Right renal cortex interstitium (tissue), 3 donors: ENCODE results near the gene N4BP2L2. TPM values are rescaled to one million over a fixed set of nuclear protein-coding genes. Genes with fewer than 3 reads are reported as not detected.

Experiments used
- DNase-seq, 3 donors: peaks; one replicate each; pipeline ENCODE4 v3.0.0-alpha.2; 2013; ENCODE audit warnings: low read depth in 3 of 3, low spot score in 2 of 3
- polyA plus RNA-seq, 3 donors: library from polyadenylated mRNA; unstranded; fragments of 120-200 nt; gene quantifications; one replicate each; pipeline ENCODE4 v1.2.1, GENCODE V29; 2013; ENCODE audit not compliant: insufficient read length in 3 of 3

Gene N4BP2L2
- polyA plus RNA-seq, 3 donors, result 149 to 164 (median 164) TPM

DNA sequence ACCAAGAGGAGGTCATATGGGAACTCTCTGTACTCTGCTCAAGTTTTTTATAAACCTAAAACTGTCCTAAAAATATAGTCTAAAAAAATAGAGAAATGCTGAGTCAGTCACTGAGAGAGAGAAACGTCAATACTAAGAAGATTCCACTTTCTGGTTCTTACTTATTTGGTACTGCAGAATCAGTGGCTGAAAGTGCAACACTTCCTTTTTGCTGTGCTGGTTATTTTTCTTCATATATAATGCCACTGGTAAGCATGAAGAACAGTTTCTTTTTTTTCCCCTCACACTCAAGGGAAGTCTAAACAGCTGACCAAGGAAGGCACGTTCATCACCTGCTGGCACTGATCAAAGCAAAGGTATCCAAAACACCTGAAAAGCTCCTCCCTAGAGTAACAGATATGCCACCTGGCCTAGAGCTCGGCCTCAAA, 66.4 kb downstream of the N4BP2L2 start:
- DNase-seq, result no peak

DNA sequence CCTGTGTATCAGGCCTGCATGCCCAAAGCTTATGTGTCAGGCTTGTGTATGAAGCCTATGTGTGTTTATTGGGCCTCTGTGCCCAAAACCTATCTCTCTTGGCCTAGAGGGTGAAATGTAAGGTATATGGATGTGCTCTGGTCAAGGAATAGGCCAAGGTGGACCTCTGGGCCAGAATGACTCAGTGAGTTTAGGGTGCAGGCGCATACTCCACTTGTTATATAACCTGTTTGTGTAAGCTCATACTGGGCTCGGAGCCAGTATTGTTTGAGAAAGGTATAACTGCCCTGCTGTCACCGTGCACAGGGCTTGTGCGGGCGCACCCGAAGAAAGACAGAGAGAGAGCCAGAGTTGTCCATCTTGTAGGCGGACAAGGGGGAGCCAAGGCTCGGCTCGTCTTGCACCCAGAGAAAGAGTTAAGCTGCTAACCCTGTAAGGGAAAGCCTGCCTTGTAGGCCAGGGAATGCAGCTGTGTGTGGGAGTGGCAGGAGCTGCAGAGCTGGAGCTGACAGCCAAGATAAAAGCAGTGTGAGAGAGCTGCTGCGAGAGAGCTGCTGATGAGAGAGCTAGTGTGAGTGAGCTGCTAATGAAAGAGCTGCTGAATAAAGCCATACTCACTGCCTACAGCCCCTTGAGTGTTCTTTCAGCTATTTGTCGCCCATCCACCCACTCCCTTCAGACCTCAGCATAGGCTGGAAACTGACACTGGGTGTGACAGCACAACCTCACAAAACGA, 67.2 kb downstream of the N4BP2L2 start:
- DNase-seq, result peak in 1 of 3 donors; percentile 13

DNA sequence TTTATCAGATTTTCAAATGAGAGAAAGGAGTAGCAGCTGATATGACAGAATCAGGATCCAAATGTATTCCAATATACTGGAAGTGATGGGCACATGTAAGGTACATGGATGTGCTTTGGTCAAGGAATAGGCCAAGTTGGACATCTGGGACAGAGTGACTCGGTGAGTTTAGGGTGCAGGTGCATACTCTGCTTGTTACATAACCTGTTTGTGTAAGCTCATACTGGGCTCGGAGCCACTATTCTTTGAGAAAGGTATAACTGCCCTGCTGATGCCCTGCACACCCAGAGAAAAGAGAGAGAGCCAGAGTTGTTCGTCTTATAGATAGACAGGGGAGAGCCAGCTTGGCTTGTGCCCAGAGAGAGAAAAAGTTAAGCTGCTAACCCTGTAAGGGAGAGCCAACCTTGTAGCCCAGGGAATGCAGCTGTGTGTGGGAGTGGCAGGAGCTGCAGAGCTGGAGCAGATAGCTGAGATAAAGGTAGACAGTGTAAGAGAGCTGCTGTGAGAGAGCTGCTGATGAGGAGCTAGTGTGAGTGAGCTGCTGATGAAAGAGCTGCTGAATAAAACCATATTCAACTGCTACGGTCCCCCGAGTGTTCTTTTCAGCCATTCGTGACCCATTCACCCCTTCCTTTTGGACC, 70.0 kb downstream of the N4BP2L2 start:
- DNase-seq, result no peak

DNA sequence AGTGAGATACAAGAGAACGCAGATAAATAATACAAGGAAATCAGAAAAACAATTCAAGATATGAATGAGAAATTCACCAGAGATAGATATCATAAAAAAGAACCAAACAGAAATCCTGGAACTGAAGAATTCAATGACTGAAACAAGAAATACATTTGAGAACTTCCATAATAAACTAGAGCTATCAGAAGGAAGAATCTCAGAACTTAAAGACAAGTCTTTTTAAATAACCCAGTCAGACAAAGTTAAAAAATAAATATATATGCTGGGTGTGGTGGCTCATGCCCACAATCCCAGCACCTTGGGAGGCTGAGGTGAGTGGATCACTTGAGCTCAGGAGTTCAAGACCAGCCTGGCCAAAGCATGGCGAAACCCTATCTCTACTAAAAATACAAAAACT, 82.0 kb downstream of the N4BP2L2 start:
- no peak for DNase-seq

DNA sequence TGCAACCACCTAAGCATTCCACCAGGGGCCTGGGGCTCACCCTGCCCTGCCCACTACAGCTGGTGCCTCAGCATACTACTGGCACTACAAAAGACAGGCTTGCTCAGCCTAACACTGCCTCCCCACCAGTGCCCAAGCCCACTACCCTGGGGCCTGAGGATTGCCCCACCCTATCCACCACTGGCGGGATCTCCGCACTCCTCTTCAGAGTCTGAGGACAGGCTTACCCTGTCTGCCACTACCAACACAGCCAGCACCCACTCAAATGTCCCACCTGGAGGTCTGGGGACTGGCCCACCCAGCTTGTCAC, 83.0 kb downstream of the N4BP2L2 start:
- DNase-seq, result no peak

DNA sequence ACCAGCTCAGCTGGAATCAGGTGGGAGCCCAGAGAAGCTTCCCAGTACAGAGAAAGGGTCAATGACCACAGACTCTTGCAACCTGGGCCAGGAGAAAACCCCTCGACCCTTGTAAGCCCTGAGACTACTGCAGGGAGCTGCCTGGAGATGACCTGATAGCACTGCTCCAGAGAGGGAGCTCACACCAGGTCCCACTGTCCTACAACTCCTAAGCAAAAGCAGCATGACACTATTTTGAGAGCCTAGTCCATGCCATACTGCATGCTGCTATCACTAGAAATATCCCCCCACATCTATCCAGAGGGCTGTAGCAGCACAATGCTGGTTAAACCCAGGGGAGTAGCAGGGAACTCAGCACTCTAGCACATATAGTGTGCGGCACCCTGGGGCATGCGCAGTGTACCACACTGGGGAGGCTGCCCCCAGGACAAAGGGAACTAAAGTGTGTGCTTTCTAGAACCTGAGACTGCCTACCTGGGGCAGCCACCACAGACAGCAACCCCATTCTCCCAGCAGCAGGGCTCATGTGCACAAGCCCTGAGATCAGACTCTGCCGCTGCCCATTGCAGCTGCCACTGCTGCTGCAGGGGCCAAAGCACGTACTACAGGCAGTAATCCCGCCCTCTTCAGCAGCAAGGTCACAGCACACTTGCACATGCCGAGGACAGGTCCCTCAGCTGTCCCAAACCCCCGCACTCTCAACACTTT, 83.6 kb downstream of the N4BP2L2 start:
- DNase-seq, result no peak

DNA sequence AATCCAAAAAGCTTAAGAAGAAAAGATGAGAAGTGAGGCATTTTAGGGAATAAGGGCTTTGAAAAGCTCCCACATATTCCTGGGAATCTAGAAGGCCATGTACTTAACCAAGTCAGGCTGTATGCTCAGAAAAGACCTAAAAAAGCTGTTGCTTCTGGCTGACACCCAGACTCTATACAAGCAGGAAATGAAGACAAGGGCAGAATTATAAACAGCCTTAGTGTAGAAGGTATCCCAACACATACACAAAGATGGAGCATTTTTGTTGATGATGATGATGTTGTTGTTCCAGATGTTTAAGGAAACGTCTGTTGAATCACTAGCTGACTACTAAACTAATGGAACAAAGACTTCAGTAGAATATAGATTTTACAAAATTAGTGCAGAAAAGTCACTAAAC, 84.6 kb downstream of the N4BP2L2 start:
- DNase-seq, result no peak

DNA sequence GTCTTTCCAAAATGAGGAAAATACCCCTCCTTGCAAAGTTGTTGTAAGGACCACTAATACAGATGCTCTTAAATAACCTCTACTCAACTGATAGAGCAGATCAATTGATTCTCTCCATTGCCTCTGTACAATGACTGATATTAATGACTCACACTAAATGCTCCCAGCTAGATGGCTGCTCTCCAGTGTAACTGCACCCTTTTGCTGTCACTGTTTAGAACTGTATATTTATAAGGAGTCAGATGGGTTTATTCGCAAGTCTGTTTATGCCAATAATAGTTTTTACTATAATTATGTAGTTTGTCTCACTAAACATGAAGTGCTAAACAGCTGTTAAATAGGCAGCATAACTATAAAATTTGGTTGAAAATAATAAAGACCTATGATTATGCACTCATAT, 89.6 kb downstream of the N4BP2L2 start:
- DNase-seq, result no peak

DNA sequence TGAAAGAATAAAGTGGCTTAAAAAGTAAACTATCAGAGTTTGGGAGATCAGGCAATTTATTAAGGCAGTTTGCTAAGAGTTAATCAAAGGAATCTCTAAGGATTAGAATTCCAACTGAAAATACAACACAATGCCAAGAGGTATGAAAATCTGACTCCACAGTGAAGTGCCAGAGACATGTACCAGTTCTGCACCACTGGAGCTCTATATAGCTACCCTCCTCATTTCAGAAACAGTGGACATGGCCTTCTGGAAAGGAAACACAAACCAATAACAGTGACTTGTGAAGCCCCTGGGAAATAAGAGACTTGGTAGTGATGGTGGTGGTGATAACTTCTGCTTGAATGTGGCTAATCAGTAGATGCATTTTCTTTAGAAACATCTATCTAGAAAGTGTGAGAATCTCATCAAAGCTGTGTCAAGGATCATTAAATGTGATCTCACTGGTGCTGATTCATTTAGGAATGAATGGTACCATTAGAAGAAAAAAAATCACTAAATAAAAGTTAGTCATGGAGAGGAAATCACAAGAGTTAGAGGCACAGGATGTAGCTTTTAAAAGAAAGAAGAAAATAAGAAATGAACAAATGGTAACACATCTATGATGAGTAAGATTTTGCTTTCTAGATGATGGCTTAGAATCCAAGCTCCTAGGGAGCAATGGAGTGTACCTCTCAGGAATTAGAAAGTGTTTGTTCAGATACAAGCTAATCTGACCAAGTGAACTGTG, 90.5 kb downstream of the N4BP2L2 start:
- DNase-seq, result no peak

DNA sequence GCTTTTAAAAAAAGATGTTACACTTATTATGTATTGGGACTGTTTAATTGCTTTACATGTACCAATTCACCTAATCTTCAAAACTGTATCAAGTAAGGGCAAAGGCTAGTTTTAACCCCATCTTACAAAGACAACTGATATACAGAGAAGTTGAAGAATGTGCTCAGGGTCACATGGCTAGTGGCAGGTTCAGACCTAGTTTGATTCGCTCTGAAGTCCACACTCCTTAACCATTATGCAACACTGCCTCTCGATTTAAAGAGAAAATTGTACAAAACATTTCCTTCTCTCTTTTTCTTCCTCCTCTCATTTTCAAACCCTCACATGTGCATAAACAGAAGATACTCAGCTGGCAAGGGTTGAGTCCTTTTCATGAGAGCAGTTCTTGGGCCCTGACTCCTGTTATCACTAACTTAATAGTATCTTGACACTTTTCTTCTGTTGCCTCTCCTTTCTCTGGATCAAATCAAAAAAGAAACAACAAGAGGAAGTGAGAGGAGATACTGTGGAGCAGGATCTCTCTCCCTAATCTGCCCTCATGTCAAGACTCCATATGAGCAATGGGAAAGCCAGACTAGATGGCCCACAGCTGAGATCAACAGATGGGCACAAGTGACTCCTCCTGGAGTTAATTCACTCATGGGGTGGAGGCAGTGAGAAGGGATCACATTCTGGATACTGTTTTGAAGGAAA, 91.7 kb downstream of the N4BP2L2 start:
- no peak for DNase-seq

DNA sequence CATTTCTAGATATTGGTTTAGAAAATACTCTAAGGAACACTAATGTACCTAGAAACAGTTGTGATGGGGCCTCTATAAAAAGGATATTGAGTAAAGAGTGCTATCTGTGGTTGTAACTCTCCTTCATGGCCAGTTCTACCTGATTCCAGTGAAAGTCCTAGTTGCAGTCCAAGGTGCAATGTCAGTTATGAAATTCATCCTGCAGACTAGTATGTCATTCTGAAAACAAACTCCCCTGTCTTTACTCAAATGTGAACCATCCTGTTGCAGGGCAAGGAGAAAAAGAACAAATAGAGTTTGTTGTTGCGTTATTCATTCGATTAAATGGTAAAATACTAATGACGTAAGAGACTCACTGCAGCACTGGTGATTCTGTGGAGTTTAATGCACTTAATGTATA, 92.4 kb downstream of the N4BP2L2 start:
- no peak for DNase-seq

DNA sequence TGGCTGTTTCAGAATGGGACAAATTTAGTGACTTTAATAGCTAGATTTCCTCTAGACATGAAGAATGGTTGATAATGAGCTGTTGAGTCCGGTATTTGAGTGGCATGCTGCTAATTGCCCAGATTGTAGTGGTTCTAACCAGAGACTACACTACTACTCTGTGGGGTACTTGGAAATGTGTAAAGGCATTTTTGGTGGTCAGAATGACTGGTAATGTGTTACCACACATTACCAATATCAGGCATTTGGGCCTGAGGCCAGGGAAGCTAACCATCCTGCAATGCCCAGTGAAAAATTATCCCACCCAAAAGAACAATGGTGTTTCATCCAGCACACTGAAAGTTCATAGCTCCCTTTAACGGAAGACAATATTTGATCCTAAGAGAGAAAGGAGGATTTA, 93.1 kb downstream of the N4BP2L2 start:
- DNase-seq, result no peak

DNA sequence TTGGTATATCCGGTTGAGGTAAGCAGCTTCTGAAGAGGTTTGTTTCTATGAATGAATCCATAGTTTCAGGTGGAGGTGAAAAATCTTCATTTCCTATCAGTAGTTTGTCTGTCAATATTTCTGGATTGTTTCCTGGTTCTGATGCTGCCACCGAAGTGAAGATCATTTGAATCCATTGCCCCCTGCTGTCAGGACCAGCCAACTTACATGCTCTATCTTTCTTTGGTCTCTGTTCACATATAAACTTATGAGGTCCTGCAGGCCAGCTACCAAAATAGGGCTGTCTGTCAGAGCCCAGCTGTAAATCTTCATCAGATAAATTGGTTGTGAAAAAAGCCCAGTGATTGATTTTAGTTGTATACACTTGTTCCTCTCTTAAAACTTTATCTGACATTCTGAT, 95.5 kb downstream of the N4BP2L2 start:
- no peak for DNase-seq

DNA sequence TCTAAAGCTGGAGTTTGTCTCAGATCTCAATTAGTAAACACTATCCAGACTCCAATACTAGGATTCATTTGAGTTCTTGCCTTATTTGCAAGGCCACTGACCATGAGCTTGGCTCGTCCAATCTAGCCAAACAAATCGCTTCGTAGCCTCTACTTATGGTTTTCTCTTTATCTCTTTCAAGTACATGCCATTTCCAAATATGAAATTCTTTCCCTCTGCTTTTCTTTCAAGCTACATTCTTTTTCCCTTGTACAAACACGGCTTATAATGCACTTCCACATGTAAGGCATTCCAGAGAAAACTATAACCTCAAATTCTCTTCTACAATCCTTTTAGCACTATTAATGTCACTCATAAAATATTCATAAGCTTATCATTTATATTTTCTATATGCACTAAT, 99.7 kb downstream of the N4BP2L2 start:
- DNase-seq, result no peak

DNA sequence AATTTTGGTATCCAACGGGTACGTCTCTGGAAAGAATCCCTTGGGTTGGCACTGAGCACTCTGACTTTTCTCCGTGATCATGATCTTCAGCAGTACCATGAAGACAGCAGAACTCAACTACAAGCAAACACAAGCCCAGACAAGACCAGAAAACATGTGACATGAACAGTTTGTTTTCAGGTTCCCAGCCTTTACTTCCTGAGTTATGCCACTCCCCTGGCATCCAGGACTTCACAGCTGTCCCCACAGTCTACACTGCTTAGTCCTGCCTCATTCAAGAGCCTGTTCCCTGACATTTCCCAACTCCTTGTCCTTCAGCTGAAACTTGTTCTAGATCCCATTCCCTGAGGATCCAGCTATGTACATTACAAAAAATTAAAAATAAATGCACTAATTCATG, 105.7 kb downstream of the N4BP2L2 start:
- no peak for DNase-seq

DNA sequence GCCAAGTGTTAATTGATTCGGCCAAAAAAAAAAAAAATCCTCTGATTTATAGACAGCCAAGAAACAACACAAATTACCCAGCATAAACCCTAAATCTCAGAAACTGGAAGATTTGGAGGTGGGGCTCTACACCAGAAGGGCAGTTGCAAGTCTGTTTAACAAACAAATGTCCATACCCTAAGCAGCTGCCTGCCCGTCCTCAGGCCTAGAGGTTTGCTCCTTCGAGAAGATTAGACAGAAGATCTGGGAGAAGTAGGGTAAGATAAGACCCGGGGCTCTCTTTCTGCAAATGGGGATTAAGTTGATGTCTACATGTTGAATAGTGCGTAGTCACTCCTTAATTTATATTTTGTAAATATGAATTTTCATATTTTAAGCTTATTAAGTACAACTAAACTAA, 107.2 kb downstream of the N4BP2L2 start:
- DNase-seq, result no peak

DNA sequence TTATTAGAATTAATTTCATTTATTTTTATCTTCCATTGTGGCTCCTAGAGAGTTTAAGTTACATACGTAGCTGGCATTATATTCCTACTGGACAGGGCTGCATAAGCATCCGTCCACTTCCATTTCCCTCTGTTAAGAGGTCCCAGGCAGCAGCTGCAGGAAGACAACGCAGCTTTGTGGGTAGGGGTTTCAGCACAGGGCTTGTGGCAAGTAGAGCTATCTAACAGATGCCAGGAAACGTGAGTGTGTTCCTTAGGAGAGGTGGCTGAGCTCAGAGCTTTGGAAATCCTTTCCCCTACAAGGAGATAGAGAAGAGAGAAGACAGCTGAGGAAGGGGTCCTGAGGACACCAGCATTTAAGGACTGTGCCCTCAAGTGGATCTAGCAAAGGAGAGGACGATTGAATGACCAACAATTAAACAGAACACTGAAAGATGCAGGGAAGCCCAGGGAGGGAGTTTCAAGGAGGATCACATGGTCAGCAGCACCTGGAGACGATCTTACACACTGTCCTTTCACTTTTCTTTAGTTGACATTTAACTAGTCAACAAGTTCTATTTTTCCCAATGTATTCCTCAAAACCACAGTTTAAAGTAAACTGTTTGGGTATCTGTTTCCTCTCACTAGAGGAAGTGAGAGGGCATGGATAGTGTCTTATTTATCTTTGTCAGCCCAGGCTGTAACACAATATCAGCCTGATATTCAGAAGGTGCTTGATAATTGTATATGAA, 108.4 kb downstream of the N4BP2L2 start:
- DNase-seq, result no peak

DNA sequence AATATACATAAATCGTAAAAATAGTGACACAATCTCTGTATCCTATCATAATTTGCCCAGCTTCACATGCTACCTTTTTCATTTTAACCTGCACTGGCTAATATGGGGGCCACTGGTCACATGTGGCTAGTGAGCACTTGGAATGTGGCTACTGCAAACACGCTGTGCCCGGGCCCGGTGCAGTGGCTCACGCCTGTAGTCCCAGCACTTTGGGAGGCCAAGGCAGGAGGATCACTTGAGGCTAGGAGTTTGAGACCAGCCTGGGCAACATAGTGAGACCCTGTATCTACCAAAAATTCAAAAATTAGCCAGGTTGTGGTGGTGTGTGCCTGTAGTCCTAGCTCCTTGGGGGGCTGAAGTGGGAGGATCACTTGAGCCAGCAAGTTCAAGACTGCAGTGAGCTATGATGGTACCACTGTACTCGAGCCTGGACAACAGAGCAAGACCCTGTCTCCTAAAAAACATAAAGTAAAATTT, 109.1 kb downstream of the N4BP2L2 start:
- no peak for DNase-seq

DNA sequence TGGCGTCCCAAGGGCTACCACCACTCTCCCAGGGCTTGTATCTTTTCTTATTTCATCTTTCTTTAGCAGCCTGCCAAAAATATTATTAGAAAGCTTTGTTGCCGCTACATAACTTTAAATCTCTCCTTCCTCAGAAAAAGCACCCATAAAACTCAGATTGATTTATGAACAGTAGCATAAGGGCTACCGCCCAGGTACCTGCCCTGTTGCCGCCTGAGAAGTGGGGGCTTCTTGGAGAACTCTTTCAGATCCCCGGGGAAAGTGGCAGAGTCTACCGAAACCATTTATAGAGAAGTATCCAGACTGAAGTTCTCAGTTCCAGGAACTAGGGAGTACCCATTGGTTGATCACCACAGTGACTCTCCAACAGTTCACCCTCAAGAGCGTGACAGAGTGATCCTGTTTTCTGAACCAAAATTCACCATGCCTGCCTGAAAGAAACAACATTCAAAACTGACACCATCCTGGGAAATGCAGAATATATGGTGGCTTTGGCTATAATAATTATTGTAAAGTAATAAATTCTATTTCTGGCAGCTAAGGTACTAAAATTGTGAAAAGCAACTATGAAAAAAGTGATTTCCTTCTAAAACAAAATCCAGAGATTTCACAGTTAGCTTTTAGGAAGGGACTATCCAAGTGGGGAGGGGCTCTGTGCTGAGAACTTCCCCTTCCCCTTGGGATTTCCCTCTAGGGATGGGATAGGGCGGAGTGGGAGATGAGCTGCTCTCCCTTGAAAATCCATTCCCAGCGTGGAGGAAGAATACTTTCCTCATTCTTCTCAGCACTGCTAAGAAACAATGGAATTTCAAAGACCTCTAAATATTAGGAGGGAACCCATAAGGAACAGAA, 109.8 kb downstream of the N4BP2L2 start:
- DNase-seq, result no peak
